Measurements from ENCODE around the gene LITAF.

Gene LITAF

GRCh38 chr16:11620243-11621003 is 33.7 kb upstream of the LITAF start:
- Histone ChIP-seq H3K4me1 (ENCODE audit: control insufficient read depth, insufficient read depth, low read length) (peaks cover 12% of the 10 kb centered on the region), H3K9ac (ENCODE audit: low read length in 2 of 2) (no peak overlapping the region), H3K27me3 (ENCODE audit: control insufficient read depth in 1 of 2, insufficient read depth in 2 of 2, low read length in 2 of 2) (no peaks in the 10 kb centered on the region), H3K27ac (ENCODE audit: low read length) (no peak overlapping the region), H3K36me3 (ENCODE audit: control insufficient read depth in 2 of 2, insufficient read depth in 2 of 2, low read length in 2 of 2) (no peaks in the 10 kb centered on the region), H3K9me3 (ENCODE audit: control insufficient read depth in 2 of 2, low read length in 2 of 2) (no peaks in the 10 kb centered on the region), H3K4me3 (ENCODE audit: low read length in 2 of 2) (no peak overlapping the region)

DNA sequence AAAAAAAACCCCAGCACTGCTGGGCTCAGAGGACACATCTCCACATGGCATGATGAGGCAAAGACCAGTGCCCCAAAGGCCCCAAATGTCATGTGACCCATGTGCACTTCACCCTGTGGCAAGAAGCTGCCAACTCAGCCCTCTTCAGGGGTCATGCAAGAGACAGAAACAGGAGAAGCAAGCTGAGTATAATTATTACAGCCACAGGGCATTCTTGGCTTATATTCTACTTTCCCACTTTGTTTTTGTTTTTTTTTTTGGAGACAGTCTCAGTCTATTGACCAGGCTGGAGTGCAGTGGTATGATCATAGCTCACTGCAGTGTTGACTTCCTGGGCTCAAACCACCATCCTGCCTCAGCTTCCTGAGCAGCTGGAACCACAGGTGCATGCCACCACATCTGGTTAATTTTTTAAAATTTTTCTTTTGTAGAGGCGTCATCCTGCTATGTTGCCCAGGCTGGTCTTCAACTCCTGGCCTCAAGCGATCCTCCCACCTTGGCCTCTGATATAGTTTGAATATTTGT is 32.7 kb upstream of the LITAF start:
- H3K9ac ChIP-seq (ENCODE audit: low read length in 2 of 2) = no peak overlapping the region
- H3K4me3 ChIP-seq (ENCODE audit: low read length in 2 of 2) = no peak overlapping the region
- no peaks in the 10 kb centered on the region for H3K27me3 ChIP-seq (ENCODE audit: control insufficient read depth in 1 of 2, insufficient read depth in 2 of 2, low read length in 2 of 2)
- no peak overlapping the region for H3K27ac ChIP-seq (ENCODE audit: low read length)
- no peaks in the 10 kb centered on the region for H3K9me3 ChIP-seq (ENCODE audit: control insufficient read depth in 2 of 2, low read length in 2 of 2)
- peaks cover 12% of the 10 kb centered on the region for H3K4me1 ChIP-seq (ENCODE audit: control insufficient read depth, insufficient read depth, low read length)
- H3K36me3 ChIP-seq (ENCODE audit: control insufficient read depth in 2 of 2, insufficient read depth in 2 of 2, low read length in 2 of 2) = no peaks in the 10 kb centered on the region

DNA sequence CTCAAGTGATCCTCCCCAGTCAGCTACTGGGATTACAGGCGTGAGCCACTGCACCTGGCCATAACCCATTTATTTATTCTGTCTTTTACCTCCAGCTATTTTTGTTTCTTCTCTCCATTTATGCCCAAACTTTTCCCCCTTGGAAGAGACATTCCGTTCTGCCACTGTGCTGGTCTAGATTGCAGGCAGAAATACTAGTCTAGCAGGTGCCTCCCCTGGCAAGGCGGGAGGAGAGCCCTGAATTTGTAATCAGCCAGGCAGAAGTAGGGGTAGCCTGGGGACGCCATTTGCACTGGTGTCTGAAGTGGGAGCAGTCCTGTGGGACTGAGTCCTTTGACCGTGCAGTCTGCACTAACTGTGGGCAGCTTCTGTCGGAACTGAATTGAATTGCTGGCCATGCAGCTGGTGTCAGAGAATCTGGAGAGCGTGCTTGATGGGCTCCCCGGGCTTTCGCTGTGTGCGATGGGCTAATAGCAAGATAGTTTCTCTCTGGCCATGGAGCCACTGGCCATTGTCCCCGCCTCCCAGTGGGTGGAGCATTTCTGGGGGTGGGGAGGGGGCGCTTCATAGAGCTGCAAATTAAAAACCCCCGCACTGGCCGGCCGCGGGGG is 31.5 kb upstream of the LITAF start:
- no peak overlapping the region for H3K27ac ChIP-seq (ENCODE audit: low read length)
- no peak overlapping the region for H3K4me3 ChIP-seq (ENCODE audit: low read length in 2 of 2)
- no peaks in the 10 kb centered on the region for H3K9me3 ChIP-seq (ENCODE audit: control insufficient read depth in 2 of 2, low read length in 2 of 2)
- no peak overlapping the region for H3K9ac ChIP-seq (ENCODE audit: low read length in 2 of 2)
- no peaks in the 10 kb centered on the region for H3K27me3 ChIP-seq (ENCODE audit: control insufficient read depth in 1 of 2, insufficient read depth in 2 of 2, low read length in 2 of 2)
- no peaks in the 10 kb centered on the region for H3K36me3 ChIP-seq (ENCODE audit: control insufficient read depth in 2 of 2, insufficient read depth in 2 of 2, low read length in 2 of 2)
- peaks cover 14% of the 10 kb centered on the region for H3K4me1 ChIP-seq (ENCODE audit: control insufficient read depth, insufficient read depth, low read length)

- no peak overlapping the region for H3K9ac ChIP-seq (ENCODE audit: low read length in 2 of 2)
- H3K27me3 ChIP-seq (ENCODE audit: control insufficient read depth in 1 of 2, insufficient read depth in 2 of 2, low read length in 2 of 2) = no peaks in the 10 kb centered on the region
- H3K36me3 ChIP-seq (ENCODE audit: control insufficient read depth in 2 of 2, insufficient read depth in 2 of 2, low read length in 2 of 2) = no peaks in the 10 kb centered on the region
- no peak overlapping the region for H3K27ac ChIP-seq (ENCODE audit: low read length)
- peaks cover 7% of the 10 kb centered on the region for H3K4me1 ChIP-seq (ENCODE audit: control insufficient read depth, insufficient read depth, low read length)
- H3K4me3 ChIP-seq (ENCODE audit: low read length in 2 of 2) = no peak overlapping the region
- no peaks in the 10 kb centered on the region for H3K9me3 ChIP-seq (ENCODE audit: control insufficient read depth in 2 of 2, low read length in 2 of 2)
Observed at GRCh38 chr16:11615748-11616447, 29.2 kb upstream of the LITAF start.

DNA sequence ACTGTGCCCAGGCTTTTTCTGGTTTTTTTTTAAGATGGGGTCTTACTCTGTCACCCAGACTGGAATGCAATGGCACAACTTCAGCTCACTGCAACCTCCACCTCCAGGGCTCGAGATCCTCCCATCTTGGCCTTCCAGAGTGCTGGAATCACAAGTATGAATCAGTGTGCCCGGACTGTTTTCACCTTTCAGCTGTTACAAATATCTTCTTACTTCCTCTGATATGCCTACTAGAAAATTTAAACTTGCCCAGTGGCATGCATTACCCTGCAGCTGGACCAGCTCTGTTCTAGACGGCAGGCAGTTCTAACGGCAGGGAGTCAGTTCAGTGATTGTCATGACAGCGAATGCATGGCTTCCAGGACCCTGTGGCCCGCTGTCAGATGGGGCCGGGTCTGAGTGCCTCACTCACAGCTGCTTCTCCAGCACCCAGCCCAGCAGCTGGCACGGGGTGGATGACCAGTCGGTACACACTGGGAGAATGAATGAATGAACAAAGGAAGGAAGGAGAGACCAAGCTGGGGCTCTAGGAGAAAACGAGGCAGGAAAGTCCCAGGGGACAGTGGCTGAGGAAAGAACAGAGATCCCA is 28.0 kb upstream of the LITAF start:
- Histone ChIP-seq H3K27me3 (ENCODE audit: control insufficient read depth in 1 of 2, insufficient read depth in 2 of 2, low read length in 2 of 2) (peaks cover 0 to 2% of the 10 kb centered on the region in 2 donors), H3K9ac (ENCODE audit: low read length in 2 of 2) (no peak overlapping the region), H3K9me3 (ENCODE audit: control insufficient read depth in 2 of 2, low read length in 2 of 2) (no peaks in the 10 kb centered on the region), H3K27ac (ENCODE audit: low read length) (no peak overlapping the region), H3K36me3 (ENCODE audit: control insufficient read depth in 2 of 2, insufficient read depth in 2 of 2, low read length in 2 of 2) (no peaks in the 10 kb centered on the region), H3K4me1 (ENCODE audit: control insufficient read depth, insufficient read depth, low read length) (peaks cover 7% of the 10 kb centered on the region), H3K4me3 (ENCODE audit: low read length in 2 of 2) (no peak overlapping the region)

- no peaks in the 10 kb centered on the region for H3K36me3 ChIP-seq (ENCODE audit: control insufficient read depth in 2 of 2, insufficient read depth in 2 of 2, low read length in 2 of 2)
- peaks cover 0 to 2% of the 10 kb centered on the region in 2 donors for H3K27me3 ChIP-seq (ENCODE audit: control insufficient read depth in 1 of 2, insufficient read depth in 2 of 2, low read length in 2 of 2)
- no peak overlapping the region for H3K4me3 ChIP-seq (ENCODE audit: low read length in 2 of 2)
- H3K9ac ChIP-seq (ENCODE audit: low read length in 2 of 2) = no peak overlapping the region
- H3K27ac ChIP-seq (ENCODE audit: low read length) = no peak overlapping the region
- H3K9me3 ChIP-seq (ENCODE audit: control insufficient read depth in 2 of 2, low read length in 2 of 2) = no peaks in the 10 kb centered on the region
- peaks cover 7% of the 10 kb centered on the region for H3K4me1 ChIP-seq (ENCODE audit: control insufficient read depth, insufficient read depth, low read length)
Observed at GRCh38 chr16:11613381-11614303, 26.9 kb upstream of the LITAF start.

DNA sequence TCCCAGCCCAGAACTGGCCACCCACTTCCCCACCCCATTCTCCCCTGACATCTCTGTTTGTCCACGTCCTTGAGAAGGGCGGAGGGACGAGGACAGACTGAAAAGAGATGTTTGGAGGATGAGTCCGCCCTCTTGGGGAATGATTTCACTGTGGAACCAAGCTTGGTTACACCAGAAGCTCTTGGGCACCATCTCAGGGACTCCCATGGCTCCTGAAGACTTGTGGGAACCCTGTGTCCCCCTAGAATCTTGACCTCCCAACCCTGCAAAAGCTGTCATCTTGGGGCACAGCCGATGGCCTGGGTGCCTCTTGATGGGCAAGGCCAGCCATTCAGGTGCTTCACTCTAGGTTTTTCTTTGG is 25.9 kb upstream of the LITAF start:
- Histone ChIP-seq H3K27ac (ENCODE audit: low read length) (no peak overlapping the region), H3K9me3 (ENCODE audit: control insufficient read depth in 2 of 2, low read length in 2 of 2) (no peaks in the 10 kb centered on the region), H3K27me3 (ENCODE audit: control insufficient read depth in 1 of 2, insufficient read depth in 2 of 2, low read length in 2 of 2) (peaks cover 0 to 2% of the 10 kb centered on the region in 2 donors), H3K9ac (ENCODE audit: low read length in 2 of 2) (no peak overlapping the region), H3K4me1 (ENCODE audit: control insufficient read depth, insufficient read depth, low read length) (peaks cover 7% of the 10 kb centered on the region), H3K4me3 (ENCODE audit: low read length in 2 of 2) (no peak overlapping the region), H3K36me3 (ENCODE audit: control insufficient read depth in 2 of 2, insufficient read depth in 2 of 2, low read length in 2 of 2) (no peaks in the 10 kb centered on the region)

DNA sequence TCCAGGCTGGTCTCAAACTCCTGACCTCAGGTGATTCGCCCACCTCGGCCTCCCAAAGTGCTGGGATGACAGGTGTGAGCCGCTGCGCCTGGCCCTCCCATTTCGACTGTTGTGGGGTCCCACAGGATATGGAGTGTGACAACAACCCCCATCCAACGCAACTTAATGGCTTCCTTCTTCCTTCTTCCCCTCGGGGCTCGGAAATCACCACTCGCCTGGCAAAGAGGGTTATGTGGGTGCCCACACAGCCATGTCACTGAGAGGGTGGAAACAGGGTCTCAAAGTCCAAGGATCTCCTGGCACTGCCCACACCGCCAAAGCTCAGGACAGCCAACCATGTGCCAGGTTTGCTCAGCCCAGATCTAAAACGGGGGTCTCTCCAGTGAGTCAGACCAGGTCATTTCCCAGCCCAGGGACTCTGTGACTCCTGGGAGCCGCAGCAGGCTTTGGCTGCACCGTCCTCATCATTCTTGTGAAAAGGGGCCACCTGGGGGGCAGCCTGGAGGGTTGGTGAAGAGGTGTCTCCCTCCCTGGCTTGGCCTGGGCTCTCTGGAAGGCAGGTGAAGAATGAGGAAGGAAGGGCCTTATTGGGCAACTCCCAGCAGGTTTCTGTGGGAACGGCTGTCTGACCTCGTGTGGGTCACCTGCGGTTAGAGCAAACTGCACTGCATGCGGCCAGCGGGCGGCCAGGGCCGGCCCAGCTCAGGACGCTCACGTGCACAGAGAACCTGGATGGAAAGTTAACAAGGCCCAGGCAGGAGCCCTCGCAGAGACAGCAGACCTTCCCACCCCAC is 25.3 kb upstream of the LITAF start:
- H3K27ac ChIP-seq (ENCODE audit: low read length) = no peak overlapping the region
- no peaks in the 10 kb centered on the region for H3K9me3 ChIP-seq (ENCODE audit: control insufficient read depth in 2 of 2, low read length in 2 of 2)
- peaks cover 0 to 2% of the 10 kb centered on the region in 2 donors for H3K27me3 ChIP-seq (ENCODE audit: control insufficient read depth in 1 of 2, insufficient read depth in 2 of 2, low read length in 2 of 2)
- H3K36me3 ChIP-seq (ENCODE audit: control insufficient read depth in 2 of 2, insufficient read depth in 2 of 2, low read length in 2 of 2) = no peaks in the 10 kb centered on the region
- no peak overlapping the region for H3K4me3 ChIP-seq (ENCODE audit: low read length in 2 of 2)
- H3K9ac ChIP-seq (ENCODE audit: low read length in 2 of 2) = no peak overlapping the region
- peaks cover 7% of the 10 kb centered on the region for H3K4me1 ChIP-seq (ENCODE audit: control insufficient read depth, insufficient read depth, low read length)

DNA sequence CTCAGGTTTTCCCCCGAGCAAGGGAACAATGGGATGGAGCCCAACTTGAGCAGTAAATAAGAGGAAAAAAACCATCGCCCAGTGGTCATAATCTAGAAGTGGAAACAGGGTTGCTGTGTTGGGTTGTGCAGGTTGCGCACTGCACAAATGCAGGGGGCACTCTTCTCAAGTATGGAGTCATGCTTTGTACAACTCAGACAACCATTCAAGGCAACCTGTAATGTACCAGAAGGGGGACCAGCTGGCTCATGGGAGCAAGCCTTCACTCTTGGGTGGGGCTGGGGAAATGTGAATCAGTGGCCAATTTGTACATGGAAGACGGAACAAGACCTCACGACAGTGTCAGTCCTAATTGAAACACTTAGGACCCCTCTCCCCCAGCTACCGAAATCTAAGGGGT is 23.9 kb upstream of the LITAF start:
- H3K9ac ChIP-seq (ENCODE audit: low read length in 2 of 2) = no peak overlapping the region
- no peak overlapping the region for H3K4me3 ChIP-seq (ENCODE audit: low read length in 2 of 2)
- H3K27ac ChIP-seq (ENCODE audit: low read length) = no peak overlapping the region
- no peaks in the 10 kb centered on the region for H3K36me3 ChIP-seq (ENCODE audit: control insufficient read depth in 2 of 2, insufficient read depth in 2 of 2, low read length in 2 of 2)
- no peaks in the 10 kb centered on the region for H3K9me3 ChIP-seq (ENCODE audit: control insufficient read depth in 2 of 2, low read length in 2 of 2)
- H3K4me1 ChIP-seq (ENCODE audit: control insufficient read depth, insufficient read depth, low read length) = peaks cover 7% of the 10 kb centered on the region
- H3K27me3 ChIP-seq (ENCODE audit: control insufficient read depth in 1 of 2, insufficient read depth in 2 of 2, low read length in 2 of 2) = peaks cover 0 to 2% of the 10 kb centered on the region in 2 donors

All from stomach smooth muscle (tissue), 2 donors.